ENCODE results near the gene DTNB. TPM values are rescaled to one million over a fixed set of nuclear protein-coding genes. Genes with fewer than 3 reads are reported as not detected.
"Not testable (repeated sequence)": the region's sequence is repeated elsewhere in the genome, so short reads cannot be mapped to it uniquely, and the experiment has no call there.

The DTNB gene
- 5.7 TPM for polyA plus RNA-seq (ENCODE audit: insufficient read length)

DNA sequence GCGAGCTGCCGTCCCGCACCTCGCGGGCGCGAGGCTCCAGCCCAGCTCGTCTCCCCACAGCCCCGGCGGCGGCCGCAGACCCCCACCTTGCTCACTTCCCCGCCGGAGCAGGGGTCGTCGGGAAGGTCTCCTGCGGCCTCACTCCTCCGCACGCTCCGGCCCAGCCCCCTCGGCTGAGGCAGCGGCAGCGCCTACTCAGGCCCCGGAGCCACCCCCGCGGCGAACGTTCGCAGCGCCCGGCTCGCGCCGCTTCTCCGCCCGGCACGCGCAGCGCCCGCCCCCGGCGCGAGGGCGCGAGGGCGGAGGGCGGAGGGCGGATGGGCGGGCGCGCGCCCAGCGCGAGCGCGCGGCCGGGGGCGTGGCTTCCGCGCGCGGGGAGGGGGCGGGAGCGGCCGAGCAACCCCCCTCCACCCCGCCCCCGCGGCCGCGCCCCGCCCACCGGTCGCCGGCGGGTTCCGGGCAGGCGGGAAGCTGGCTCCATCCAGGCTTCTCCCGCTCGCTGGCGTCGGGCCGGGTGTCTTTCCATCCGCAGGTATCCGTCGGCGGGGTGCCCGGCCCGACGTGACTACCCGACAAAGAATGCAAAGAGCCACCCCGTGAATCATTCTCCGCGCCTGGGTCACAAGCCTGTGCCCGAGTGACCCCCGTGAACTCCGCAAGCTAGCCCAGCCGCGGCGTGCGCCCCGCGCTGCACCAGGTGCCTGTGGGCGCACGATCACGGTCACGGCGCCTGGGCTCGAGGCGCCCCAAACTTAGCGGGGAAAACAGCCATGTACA lies at the start of gene DTNB:
TSS of gene DTNB (minus strand) at position 278 of the 777 bp plus-strand sequence. CDS start 20,917 bp downstream, outside the sequence.
- DNase-seq (ENCODE audit: low read depth) = peak; percentile 62

DNA sequence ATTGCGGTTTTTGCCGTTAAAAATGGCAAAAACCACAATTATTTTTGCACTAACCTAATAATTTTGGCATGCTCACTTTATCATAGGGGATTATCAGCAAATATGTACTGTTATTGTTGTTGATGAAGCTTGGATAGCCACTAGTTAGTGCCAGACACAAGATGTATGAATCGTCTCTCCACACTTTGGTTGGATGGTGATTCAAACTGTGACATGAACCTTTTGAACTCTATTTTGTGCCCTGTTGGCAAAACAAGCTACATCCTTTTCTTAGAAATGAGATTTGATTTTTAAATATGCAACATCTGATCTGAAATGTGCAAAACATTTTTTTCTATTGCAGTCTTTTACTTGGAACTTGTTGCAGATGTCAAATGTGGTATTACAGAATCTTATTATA lies 48.8 kb upstream of the DTNB start:
- DNase-seq (ENCODE audit: low read depth) = no peak

DNA sequence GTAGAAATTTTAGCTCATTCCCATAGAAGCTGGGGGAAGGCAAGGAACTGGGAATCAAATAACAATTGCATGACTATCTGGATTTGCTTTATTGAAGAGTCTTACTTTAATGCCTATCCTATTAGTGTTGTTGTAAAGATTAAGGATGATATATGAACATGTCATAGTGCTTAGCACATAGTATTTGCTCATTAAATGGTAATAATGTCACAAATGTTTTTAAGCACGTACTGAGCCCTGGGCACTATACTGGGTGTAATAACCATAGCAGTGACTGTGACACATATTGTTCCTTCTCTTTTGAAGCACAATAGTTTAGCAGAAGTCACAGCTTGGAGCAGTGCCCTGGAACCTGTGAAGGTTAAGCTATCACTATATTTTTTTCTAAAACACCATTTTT lies 47.2 kb upstream of the DTNB start:
- DNase-seq (ENCODE audit: low read depth) = no peak

DNA sequence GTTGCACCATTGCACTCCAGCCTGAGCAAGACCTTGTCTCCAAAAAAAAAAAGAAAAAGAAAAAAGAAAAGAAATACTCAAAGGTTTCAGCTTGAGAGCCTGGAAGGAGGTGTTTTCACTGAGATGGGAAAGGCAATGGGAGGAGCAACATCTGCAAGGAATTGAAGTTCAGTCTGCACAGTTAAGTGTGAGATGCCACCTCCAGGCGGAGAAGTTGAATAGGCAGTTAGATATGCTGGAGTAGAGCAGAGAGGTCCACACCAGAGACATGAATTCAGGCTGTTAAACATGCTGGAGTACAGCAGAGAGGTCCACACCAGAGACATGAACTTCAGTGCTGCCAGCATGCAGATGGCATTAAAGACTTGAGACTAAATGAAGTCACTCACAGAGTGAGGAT lies 41.4 kb upstream of the DTNB start:
- no peak for DNase-seq (ENCODE audit: low read depth)

DNA sequence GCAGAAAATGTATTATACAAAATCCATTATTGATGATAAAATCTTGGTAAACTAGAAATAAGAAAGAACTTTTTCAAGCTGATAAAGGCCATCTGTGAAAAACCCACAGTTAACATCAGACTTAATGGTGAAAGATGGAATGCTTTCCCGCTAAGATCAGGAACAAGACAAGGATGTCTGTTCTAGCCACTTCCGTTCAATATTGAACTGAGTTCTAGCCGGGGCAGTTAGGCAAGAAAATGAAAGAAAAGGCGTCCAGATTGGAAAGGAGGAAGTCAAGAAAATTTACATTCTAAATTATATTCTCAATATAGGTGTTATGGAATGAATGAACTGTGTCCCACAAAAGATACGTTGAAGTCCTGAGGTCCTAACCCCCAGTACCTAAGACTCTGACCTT lies 39.1 kb upstream of the DTNB start:
- no peak for DNase-seq (ENCODE audit: low read depth)

DNA sequence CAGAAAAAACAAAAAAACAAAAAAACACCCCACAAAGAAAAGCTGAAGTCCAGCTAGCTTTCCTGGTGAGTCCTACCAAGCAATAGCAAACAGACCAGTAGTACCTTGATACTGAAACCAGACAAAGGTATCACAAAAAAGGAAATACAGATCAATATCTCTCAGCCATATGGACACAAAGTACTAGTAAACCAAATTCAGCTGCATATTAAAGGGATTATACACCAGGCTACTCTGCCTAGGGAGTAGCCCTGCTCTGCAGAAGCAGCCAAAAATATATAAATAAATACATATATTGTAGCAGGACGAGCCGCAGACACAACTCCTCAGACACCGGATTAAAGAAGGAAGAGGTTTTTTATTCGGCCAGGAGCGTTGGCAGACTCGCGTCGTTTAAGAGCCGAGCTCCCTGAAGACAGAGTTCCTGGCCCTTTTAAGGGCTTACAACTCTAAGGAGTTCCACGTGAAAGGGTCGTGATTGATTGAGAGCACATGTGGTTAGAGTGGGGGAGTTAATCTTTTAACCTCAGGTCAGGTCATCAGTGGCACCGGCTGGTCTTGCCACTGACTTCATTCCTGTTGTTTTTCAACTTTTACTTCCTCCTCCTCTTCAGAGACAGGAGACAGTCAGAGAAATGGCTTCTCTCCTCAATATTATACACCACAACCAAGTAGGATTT lies 38.4 kb upstream of the DTNB start:
- no peak for DNase-seq (ENCODE audit: low read depth)

DNA sequence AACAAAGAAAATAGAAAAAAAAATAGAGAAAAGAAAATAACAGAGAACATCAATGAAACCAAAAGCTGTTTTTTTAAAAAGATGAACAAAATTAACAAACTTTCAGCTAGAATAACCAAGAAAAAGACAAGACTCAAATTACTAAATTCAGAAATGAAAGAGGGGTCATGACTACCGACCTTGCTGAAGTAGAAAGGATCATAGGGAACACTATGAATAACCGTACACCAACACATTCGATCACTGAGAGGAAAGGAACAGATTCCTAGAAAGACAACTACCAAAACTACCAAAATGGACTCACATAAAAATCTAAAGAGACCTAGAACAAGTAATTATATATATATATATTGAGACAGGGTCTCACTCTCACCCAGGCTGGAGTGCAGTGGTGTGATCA lies 37.4 kb upstream of the DTNB start:
- no peak for DNase-seq (ENCODE audit: low read depth)

DNA sequence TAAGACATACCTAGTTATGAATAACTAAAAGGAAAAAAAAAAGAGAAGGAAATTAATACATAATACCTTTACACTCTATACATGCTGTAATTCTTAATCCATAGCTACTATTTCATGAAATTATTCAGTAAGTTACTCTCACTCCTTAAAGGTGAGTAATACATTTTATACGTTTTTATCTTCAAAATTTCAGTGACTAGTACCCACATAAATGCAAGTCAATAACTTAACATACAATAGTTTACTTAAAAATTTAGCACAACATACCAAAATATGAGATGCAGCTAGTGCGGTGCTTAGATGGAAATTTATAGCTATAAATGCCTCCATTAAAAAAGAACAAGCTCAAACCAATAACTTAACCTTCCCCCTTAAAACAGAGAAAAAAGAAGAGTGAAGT lies 36.0 kb upstream of the DTNB start:
- no peak for DNase-seq (ENCODE audit: low read depth)

DNA sequence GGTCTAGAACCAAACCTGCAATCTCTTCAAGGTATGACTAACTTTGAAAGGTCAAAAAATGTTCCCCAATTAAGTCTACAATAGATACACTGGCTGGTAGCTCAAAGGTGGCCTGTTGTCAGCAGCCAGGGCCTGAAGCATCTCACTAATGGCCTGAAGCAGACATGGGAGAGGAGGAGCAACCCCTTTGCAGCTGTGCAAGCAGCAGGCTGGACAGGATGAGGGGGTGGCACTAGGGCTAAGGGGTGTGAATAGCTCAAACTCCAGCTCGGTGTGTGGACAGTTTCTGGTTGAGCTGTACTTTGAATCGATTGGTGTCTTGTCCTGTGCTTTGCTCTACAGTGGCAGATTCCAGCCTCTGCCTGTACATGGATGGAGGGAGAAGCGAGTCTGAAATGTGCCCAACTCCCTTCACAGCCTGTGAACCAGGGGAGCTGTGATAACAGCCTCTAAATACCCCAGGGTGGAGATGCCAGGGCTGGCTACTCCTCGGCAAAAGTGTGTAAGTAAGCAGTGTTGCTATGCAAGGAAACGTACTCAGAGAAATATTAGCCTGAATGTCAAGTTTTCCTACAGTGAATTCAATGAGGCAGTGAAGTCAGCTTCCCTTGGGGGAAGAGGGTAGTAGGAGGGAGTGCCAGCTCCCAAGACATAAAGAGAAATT lies 34.7 kb upstream of the DTNB start:
- no peak for DNase-seq (ENCODE audit: low read depth)

DNA sequence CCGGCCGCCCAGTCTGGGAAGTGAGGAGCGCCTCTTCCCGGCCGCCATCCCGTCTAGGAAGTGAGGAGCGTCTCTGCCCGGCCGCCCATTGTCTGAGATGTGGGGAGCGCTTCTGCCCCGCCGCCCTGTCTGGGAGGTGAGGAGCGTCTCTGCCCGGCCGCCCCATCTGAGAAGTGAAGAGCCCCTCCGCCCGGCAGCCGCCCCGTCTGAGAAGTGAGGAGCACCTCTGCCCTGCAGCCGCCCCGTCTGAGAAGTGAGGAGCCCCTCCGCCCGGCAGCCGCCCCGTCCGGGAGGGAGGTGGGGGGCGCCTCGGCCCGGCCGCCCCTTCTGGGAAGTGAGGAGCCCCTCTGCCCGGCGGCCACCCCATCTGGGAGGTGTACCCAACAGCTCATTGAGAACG lies 32.2 kb upstream of the DTNB start:
- DNase-seq (ENCODE audit: low read depth) = not testable (repeated sequence)

DNA sequence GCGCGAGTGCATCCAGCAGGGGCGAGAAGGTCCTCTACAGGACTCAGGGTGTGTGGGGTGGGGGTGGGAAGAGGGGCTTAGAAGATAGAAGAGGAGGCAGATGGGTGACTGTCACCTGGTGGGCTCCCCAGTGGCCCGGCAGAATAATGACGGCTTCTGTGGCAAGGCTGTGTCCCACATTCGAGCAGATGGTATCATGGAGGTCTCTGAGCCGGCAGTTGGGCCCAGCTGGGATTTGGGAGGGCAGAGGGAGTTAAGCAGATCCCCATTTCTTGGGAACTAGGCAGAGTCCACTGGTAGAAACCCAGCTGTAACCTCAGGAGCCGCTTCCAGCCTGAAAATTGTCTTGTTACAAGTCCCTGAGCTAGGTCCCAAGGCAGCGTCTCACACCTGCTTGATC lies 28.4 kb upstream of the DTNB start:
- DNase-seq (ENCODE audit: low read depth) = no peak

DNA sequence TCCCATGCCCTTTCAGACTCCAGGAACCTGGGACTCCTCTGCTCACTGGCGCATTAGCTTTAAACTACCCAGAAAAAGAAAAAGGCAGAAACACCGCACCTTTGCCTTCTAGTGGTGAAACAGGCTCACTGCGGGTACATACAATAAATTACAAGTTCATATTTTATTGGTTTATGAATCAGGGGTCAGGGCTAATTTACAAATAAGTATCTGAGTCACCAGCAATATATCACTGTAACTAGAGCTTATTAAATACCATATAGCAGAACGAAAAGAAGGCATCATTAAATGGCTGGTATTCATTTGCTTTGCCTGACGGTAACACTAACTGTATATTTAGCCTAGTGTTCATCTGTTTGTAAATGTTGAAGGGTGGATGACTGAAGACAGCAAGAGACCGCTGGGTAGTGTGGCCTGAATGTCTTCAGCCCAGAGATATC lies 26.9 kb upstream of the DTNB start:
- DNase-seq (ENCODE audit: low read depth) = no peak

DNA sequence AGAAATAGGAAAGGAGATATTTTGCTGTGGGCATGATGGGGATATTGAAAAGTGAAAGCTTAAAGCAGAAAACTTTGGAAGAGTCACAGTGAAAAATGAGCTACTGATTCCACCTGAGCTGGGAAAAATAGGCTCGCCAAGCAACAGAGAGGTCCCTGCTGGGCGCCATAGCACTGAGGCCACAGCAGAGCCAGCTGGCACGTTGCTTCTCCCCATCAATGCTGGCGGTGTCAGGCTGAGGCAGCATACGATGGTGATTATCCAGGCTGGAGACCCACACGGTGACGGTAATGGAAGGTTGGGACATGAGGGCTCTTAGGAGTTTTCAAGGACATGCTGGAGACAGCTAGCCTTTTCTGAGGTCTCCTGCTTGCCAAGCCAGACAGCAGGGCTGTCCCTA lies 25.8 kb upstream of the DTNB start:
- no peak for DNase-seq (ENCODE audit: low read depth)

DNA sequence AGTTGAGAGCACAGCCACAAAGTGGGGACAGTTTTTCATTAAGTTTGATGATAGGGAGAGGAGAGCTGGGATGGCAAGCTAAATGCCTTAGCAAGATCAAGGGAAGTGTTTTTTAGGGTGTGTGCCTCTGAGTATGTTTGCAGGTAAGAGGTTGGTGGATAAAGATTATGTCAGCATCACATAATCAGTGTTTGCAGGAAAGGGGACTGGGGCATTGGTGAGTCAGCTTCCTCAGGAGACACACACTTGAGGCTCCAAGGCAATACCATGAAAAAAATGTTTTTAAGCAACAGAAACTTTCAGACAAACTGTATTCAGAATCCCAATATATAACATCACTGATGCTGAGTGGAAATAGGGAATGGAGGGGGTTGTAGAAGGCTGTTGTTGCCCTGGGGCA lies 25.4 kb upstream of the DTNB start:
- no peak for DNase-seq (ENCODE audit: low read depth)

DNA sequence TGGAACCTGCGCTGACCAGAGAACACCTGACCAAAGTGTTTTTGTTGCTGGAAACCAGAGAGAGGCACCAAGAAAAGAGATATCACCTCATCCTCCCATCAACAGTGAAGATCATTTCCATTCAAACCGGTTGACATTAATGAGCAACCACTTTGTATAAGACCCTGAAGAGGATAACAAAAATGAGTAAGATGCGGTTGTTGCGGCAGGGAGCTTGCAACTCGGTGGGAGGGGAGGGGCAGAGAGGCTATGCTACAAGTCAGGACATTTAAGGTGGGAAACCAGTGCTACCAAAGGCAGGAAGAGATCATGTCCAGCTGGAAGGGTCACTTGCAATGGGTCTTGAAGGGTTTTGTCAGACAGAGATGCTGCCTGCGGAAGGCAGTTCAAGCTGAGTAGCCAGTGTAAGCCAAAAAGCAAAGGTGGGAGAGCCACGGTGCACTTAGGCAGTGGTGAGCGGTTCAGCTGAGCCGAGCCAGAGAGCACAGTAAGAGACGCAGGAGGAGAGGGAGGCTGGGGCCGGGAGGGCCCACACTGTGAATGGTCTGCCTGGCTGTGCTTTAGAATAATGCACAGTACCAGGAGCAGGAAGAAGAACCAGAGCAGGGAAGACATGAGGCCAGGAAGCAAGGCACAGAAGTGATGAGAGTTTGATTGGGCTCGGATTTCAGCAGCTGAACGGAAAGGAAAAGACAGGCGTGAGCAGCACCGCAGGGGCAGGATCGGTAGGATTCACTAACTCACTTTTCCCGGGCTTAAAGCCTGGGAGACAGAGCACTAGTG lies 24.4 kb upstream of the DTNB start:
- DNase-seq (ENCODE audit: low read depth) = no peak

DNA sequence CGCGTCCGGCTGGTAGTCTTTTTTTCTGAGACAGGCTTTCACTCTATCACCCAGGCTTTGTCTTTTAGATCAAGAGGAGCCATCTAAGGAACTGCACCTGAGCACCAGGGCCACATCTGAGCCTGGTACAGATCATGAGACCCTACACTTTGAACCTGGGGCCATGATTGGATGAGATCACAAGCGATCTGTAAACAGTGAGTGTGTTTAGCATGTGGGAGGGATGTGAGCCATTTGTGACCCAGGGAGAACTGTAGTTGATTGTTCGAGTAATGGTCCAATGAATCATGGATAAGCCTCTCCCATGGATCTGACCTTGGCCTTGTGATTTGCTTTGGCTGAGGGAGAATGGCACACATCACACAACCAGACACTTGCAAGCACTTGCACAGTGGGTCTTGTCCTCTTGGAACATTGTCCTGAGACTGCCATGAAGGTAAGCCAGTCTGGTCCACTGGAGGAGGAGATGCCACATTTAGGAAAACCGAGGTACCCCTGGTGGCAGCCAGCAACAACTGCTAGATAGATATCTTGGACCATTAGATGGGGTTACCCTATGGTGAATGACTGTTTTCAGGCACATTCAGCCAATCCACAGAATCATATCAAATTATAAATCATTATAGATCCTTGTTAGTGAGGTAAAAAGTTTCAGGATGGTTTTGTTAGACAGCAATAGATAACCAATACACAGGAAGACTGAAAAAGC lies 19.5 kb upstream of the DTNB start:
- no peak for DNase-seq (ENCODE audit: low read depth)

DNA sequence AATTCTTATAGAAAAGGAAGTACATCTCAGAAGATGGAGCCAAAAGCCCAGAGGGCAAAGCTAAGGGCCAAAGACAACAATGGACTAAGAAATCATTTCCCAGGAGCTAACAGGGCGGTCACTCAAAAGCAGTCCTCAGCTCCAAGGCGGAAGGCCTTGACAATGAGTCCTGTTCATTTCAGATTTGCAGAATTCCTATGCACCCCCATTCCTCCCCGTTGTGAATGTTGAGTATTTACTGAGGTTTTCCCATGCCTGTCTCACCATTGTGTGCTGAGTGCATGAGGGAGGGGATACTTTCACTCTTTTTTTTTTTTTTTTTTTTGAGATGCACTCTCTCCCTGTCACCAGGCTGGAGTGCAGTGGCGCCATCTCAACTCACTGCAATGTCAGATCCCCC lies 18.8 kb upstream of the DTNB start:
- no peak for DNase-seq (ENCODE audit: low read depth)

DNA sequence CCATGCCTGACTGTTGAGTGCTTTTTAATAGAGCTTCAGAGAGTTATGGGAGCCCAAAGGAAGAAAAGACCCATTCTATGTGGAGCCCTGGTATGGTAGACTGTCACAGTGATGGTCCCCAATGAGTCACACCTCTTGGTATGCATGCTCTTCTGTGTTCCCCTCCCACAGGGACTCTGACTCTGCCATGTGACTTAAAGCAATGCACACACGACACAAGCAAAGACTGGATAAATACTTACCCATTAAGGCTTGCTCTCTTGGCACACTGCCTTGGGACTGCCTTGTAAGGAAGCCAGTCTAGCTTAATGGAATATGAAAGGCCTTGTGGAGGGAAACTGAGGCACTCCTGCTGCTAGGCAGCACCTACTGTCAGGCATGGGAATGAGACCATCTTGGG lies 16.7 kb upstream of the DTNB start:
- no peak for DNase-seq (ENCODE audit: low read depth)

DNA sequence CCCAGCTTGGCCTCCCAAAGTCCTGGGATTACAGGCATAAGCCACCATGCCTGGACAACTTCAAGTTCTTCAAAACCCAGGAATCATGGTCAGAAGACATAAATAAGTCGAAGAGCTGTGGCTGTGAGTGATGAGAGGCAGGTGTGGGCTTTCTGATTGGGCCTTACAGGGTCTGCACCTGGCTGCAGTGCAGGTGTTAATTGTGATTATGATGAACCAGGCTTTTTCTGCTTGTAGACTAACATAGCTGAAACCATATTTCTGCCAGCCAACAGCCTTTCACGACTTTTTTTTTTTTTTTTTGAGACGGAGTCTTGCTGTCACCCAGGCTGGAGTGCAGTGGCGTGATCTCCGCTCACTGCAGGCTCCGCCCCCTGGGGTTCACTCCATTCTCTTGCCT lies 14.9 kb upstream of the DTNB start:
- DNase-seq (ENCODE audit: low read depth) = no peak

DNA sequence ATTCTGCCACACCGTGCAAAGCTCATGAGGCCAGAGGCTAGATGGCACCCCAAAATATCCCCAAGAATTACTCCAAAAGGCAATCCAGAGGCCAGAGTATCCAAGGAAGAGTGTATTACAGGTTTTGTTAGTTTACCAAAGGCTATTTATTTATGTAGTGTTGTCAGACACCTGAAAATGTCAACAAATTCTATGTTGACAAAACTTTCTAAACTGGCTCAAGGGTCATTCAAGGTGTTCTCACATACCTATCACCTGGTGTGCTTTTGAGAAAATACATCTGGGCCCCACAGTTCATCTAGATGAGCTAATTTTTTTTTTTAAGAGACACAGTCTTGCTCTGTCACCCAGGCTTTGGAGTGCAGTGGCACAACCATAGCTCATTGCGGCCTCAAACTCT lies 12.4 kb upstream of the DTNB start:
- DNase-seq (ENCODE audit: low read depth) = no peak
